HEK293 (cell line): Measurements from ENCODE around the gene TECPR2.

ENCODE experiments used
- BCL11A ChIP-seq: fragments of 450-650 bp; formaldehyde crosslinking; IDR thresholded peaks from 2 replicates; pipeline ENCODE4 v1.5.1; 2016; ENCODE audit warnings: low read depth, missing biosample characterization, missing genetic modification characterization
- BCL11B ChIP-seq: fragments of 450-650 bp; formaldehyde crosslinking; IDR thresholded peaks from 2 replicates; pipeline ENCODE4 v1.5.1; 2016; ENCODE audit warnings: low read depth, missing biosample characterization, missing genetic modification characterization
- GLIS2 ChIP-seq: fragments of 450-650 bp; formaldehyde crosslinking; IDR thresholded peaks from 2 replicates; pipeline ENCODE4 v1.5.1; 2016; ENCODE audit warnings: missing biosample characterization, missing genetic modification characterization
- HOXA7 ChIP-seq: sonication (generic); formaldehyde crosslinking; IDR thresholded peaks from 2 replicates; pipeline ENCODE4 v1.8.1; 2022; ENCODE audit warnings: missing genetic modification reagents, borderline replicate concordance
- HOXD13 ChIP-seq: sonication (generic); formaldehyde crosslinking; IDR thresholded peaks from 2 replicates; pipeline ENCODE4 v1.8.0; 2022; ENCODE audit warnings: missing genetic modification reagents, borderline replicate concordance
- KLF16 ChIP-seq: fragments of 450-650 bp; formaldehyde crosslinking; IDR thresholded peaks from 2 replicates; pipeline ENCODE4 v1.5.1; 2017; ENCODE audit warnings: missing biosample characterization, missing genetic modification characterization
- KLF7 ChIP-seq: fragments of 450-650 bp; formaldehyde crosslinking; IDR thresholded peaks from 2 replicates; pipeline ENCODE4 v1.5.1; 2016; ENCODE audit warnings: missing biosample characterization, missing genetic modification characterization, borderline replicate concordance
- MYNN ChIP-seq: fragments of 450-650 bp; formaldehyde crosslinking; IDR thresholded peaks from 2 replicates; pipeline ENCODE4 v1.5.1; 2016; ENCODE audit warnings: missing biosample characterization, missing genetic modification characterization, borderline replicate concordance
- OSR2 ChIP-seq: fragments of 450-650 bp; formaldehyde crosslinking; IDR thresholded peaks from 2 replicates; pipeline ENCODE4 v1.5.1; 2016; ENCODE audit warnings: missing biosample characterization, missing genetic modification characterization
- PRDM4 ChIP-seq: fragments of 450-650 bp; formaldehyde crosslinking; IDR thresholded peaks from 2 replicates; pipeline ENCODE4 v1.5.1; 2017; ENCODE audit warnings: missing biosample characterization, missing genetic modification characterization
- YY1 ChIP-seq: fragments of 450-650 bp; formaldehyde crosslinking; IDR thresholded peaks from 2 replicates; pipeline ENCODE4 v1.5.1; 2018; ENCODE audit warnings: missing biosample characterization, missing genetic modification characterization
- ZBTB7A ChIP-seq: fragments of 450-650 bp; formaldehyde crosslinking; IDR thresholded peaks from 2 replicates; pipeline ENCODE4 v1.5.1; 2016; ENCODE audit warnings: low read depth, missing biosample characterization, missing genetic modification characterization
- ZNF175 ChIP-seq: fragments of 450-650 bp; formaldehyde crosslinking; IDR thresholded peaks from 2 replicates; pipeline ENCODE4 v1.5.1; 2016; ENCODE audit warnings: missing biosample characterization, missing genetic modification characterization
- ZNF274 ChIP-seq, 2 experiments: fragments of 200-500 bp in 1 of 2; fragments of 450-650 bp in 1 of 2; sonication (Bioruptor generic) in 1 of 2; formaldehyde crosslinking in 1 of 2; IDR thresholded peaks; 2 replicates each; pipeline versions ENCODE4 v1.5.1 to v1.6.1; 2014 to 2016; ENCODE audit warnings: borderline replicate concordance in 1 of 2, inconsistent platforms in 1 of 2, low read length in 1 of 2, missing biosample characterization in 1 of 2, missing genetic modification characterization in 1 of 2
- ZNF292 ChIP-seq: fragments of 450-650 bp; formaldehyde crosslinking; IDR thresholded peaks from 2 replicates; pipeline ENCODE4 v1.5.1; 2016; ENCODE audit warnings: low read depth, missing biosample characterization, missing genetic modification characterization, borderline replicate concordance
- ZNF350 ChIP-seq: fragments of 450-650 bp; formaldehyde crosslinking; IDR thresholded peaks from 2 replicates; pipeline ENCODE4 v1.5.0; 2017; ENCODE audit warnings: missing biosample characterization, mild to moderate bottlenecking, missing genetic modification characterization
- ZNF366 ChIP-seq: fragments of 450-650 bp; formaldehyde crosslinking; conservative IDR thresholded peaks from 2 replicates; pipeline ENCODE4 v1.5.1; 2016; ENCODE audit warnings: missing biosample characterization, missing genetic modification characterization
- ZNF514 ChIP-seq: fragments of 450-650 bp; formaldehyde crosslinking; IDR thresholded peaks from 2 replicates; pipeline ENCODE4 v1.5.1; 2016; ENCODE audit warnings: missing biosample characterization, missing genetic modification characterization
- ZNF544 ChIP-seq: fragments of 450-650 bp; formaldehyde crosslinking; IDR thresholded peaks from 2 replicates; pipeline ENCODE4 v1.5.0; 2017; ENCODE audit warnings: missing biosample characterization, missing genetic modification characterization
- ZNF571 ChIP-seq: fragments of 450-650 bp; formaldehyde crosslinking; IDR thresholded peaks from 2 replicates; pipeline ENCODE4 v1.5.0; 2017; ENCODE audit warnings: missing biosample characterization, missing genetic modification characterization
- ZNF624 ChIP-seq: fragments of 450-650 bp; formaldehyde crosslinking; IDR thresholded peaks from 2 replicates; pipeline ENCODE4 v1.5.1; 2017; ENCODE audit warnings: missing biosample characterization, missing genetic modification characterization
- ZNF664 ChIP-seq: fragments of 450-650 bp; formaldehyde crosslinking; IDR thresholded peaks from 2 replicates; pipeline ENCODE4 v1.5.1; 2016; ENCODE audit warnings: missing biosample characterization, missing genetic modification characterization
- ZNF785 ChIP-seq: fragments of 450-650 bp; formaldehyde crosslinking; IDR thresholded peaks from 2 replicates; pipeline ENCODE4 v1.5.1; 2016; ENCODE audit warnings: missing biosample characterization, missing genetic modification characterization
- ZNF792 ChIP-seq: fragments of 450-650 bp; formaldehyde crosslinking; IDR thresholded peaks from 2 replicates; pipeline ENCODE4 v1.5.1; 2016; ENCODE audit warnings: missing biosample characterization, missing genetic modification characterization
- ZSCAN16 ChIP-seq: fragments of 450-650 bp; formaldehyde crosslinking; IDR thresholded peaks from 2 replicates; pipeline ENCODE4 v1.5.1; 2016; ENCODE audit warnings: missing biosample characterization, missing genetic modification characterization
- TF ChIP-seq, protein P1 (sequence below): fragments of 450-650 bp; formaldehyde crosslinking; IDR thresholded peaks from 2 replicates; pipeline ENCODE4 v1.5.1; 2016; ENCODE audit warnings: missing biosample characterization, missing genetic modification characterization
- TF ChIP-seq, protein P2 (sequence below): fragments of 450-650 bp; formaldehyde crosslinking; IDR thresholded peaks from 2 replicates; pipeline ENCODE4 v1.5.1; 2017; ENCODE audit warnings: missing biosample characterization, missing genetic modification characterization
- TF ChIP-seq, protein P3 (sequence below): fragments of 450-650 bp; formaldehyde crosslinking; IDR thresholded peaks from 2 replicates; pipeline ENCODE4 v1.5.1; 2017; ENCODE audit warnings: missing biosample characterization, missing genetic modification characterization
- TF ChIP-seq, protein P4 (sequence below): fragments of 450-650 bp; formaldehyde crosslinking; IDR thresholded peaks from 2 replicates; pipeline ENCODE4 v1.5.1; 2016; ENCODE audit warnings: missing biosample characterization, missing genetic modification characterization
- TF ChIP-seq, protein P5 (sequence below): fragments of 450-650 bp; formaldehyde crosslinking; IDR thresholded peaks from 2 replicates; pipeline ENCODE4 v1.5.1; 2016; ENCODE audit warnings: missing biosample characterization, missing genetic modification characterization

Gene TECPR2

DNA sequence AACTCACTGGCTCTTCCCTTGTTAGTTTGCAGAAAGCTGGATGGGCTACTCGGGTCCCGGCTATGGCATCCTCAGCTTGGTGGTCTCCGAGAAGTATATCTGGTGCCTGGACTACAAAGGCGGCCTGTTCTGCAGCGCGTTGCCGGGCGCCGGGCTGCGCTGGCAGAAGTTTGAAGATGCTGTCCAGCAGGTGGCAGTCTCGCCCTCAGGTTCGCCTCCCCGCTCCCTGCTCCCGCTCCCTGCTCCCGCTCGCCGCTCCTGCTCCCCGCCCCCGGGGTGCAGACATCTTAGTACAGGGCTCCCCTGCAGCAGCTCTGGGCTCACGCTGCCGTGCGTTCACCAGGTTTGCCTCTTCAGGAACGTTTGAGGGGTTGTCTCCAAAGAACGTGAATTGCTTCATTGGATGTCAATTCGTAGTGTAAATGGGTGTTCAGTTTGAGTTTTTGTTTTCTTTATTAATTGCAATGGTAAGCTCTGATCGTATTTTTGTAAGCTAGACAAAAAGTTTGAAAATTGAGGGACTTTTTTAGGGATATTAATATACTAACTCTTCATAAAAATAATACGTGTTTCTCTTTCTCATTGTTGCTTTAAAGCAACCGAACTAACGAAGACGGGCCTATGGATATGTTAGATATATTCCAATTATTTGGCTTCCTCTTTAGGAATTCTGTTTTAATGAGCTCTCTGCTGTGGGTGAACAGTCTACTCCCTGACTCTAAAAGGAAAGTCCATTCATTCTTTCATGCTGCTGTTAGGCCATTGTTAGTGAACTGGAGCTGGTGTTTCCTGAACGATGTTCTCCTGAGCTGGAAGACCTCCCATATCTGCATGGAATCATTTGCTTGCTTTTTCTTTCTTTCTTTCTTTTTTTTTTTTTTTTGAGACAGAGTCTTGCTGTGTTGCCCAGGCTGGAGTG, 75.5 kb downstream of the TECPR2 start (continued):
- TF ChIP-seq, protein P1, sequence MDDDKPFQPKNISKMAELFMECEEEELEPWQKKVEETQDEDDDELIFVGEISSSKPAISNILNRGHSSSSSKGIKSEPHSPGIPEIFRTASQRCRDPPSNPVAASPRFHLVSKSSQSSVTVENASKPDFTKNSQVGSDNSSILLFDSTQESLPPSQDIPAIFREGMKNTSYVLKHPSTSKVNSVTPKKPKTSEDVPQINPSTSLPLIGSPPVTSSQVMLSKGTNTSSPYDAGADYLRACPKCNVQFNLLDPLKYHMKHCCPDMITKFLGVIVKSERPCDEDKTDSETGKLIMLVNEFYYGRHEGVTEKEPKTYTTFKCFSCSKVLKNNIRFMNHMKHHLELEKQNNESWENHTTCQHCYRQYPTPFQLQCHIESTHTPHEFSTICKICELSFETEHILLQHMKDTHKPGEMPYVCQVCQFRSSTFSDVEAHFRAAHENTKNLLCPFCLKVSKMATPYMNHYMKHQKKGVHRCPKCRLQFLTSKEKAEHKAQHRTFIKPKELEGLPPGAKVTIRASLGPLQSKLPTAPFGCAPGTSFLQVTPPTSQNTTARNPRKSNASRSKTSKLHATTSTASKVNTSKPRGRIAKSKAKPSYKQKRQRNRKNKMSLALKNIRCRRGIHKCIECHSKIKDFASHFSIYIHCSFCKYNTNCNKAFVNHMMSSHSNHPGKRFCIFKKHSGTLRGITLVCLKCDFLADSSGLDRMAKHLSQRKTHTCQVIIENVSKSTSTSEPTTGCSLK (tag by site-specific recombination), result no peak
- TF ChIP-seq ZNF544 (tag by site-specific recombination) (no peak), ZNF664 (tag by site-specific recombination) (no peak), ZNF350 (no peak), HOXD13 (CRISPR knock-in tag) (no peak), ZNF366 (tag by site-specific recombination) (no peak), ZNF571 (tag by site-specific recombination) (no peak), ZNF292 (tag by site-specific recombination) (no peak), ZNF785 (no peak), BCL11B (tag by site-specific recombination) (no peak), MYNN (tag by site-specific recombination) (no peak), ZNF792 (tag by site-specific recombination) (0 out of 2 replicates have a peak, but pooled peaks have one; percentile 24), ZNF514 (tag by site-specific recombination) (no peak), ZBTB7A (tag by site-specific recombination) (0 out of 2 replicates have a peak, but pooled peaks have one; percentile 42), GLIS2 (tag by site-specific recombination) (peak; percentile 73), ZNF624 (tag by site-specific recombination) (no peak), ZSCAN16 (no peak), ZNF274 (IDR thresholded peaks at IDR 0.05; ENCODE audit: low read length) (no peak), ZNF274 (tag by site-specific recombination; IDR thresholded peaks at IDR 0.05; ENCODE audit: borderline replicate concordance) (no peak), BCL11A (tag by site-specific recombination) (no peak), OSR2 (peak; percentile 73), YY1 (peak; percentile 81), ZNF175 (tag by site-specific recombination) (no peak), PRDM4 (tag by site-specific recombination) (no peak), HOXA7 (CRISPR knock-in tag) (no peak), KLF7 (no peak), KLF16 (tag by site-specific recombination) (no peak)
- TF ChIP-seq, protein P2, sequence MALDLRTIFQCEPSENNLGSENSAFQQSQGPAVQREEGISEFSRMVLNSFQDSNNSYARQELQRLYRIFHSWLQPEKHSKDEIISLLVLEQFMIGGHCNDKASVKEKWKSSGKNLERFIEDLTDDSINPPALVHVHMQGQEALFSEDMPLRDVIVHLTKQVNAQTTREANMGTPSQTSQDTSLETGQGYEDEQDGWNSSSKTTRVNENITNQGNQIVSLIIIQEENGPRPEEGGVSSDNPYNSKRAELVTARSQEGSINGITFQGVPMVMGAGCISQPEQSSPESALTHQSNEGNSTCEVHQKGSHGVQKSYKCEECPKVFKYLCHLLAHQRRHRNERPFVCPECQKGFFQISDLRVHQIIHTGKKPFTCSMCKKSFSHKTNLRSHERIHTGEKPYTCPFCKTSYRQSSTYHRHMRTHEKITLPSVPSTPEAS (tag by site-specific recombination), result no peak
- TF ChIP-seq, protein P3, sequence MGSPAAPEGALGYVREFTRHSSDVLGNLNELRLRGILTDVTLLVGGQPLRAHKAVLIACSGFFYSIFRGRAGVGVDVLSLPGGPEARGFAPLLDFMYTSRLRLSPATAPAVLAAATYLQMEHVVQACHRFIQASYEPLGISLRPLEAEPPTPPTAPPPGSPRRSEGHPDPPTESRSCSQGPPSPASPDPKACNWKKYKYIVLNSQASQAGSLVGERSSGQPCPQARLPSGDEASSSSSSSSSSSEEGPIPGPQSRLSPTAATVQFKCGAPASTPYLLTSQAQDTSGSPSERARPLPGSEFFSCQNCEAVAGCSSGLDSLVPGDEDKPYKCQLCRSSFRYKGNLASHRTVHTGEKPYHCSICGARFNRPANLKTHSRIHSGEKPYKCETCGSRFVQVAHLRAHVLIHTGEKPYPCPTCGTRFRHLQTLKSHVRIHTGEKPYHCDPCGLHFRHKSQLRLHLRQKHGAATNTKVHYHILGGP, result no peak
- TF ChIP-seq, protein P4, sequence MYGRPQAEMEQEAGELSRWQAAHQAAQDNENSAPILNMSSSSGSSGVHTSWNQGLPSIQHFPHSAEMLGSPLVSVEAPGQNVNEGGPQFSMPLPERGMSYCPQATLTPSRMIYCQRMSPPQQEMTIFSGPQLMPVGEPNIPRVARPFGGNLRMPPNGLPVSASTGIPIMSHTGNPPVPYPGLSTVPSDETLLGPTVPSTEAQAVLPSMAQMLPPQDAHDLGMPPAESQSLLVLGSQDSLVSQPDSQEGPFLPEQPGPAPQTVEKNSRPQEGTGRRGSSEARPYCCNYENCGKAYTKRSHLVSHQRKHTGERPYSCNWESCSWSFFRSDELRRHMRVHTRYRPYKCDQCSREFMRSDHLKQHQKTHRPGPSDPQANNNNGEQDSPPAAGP (tag by site-specific recombination), result peak; percentile 54; the same call in 1 of the 2 replicates
- TF ChIP-seq, protein P5, sequence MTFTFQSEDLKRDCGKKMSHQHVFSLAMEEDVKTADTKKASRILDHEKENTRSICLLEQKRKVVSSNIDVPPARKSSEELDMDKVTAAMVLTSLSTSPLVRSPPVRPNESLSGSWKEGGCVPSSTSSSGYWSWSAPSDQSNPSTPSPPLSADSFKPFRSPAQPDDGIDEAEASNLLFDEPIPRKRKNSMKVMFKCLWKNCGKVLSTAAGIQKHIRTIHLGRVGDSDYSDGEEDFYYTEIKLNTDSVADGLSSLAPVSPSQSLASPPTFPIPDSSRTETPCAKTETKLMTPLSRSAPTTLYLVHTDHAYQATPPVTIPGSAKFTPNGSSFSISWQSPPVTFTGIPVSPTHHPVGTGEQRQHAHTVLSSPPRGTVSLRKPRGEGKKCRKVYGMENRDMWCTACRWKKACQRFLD (tag by site-specific recombination), result no peak
